Fibroblast of skin of left biceps (primary cell): Measurements from ENCODE around the gene ATF6.

Source experiments
- DNase-seq, 2 experiments: peaks; one replicate each; pipeline ENCODE4 v3.0.0-alpha.2; 2013; ENCODE audit warnings: low read depth in 2 of 2

The ATF6 gene

DNA sequence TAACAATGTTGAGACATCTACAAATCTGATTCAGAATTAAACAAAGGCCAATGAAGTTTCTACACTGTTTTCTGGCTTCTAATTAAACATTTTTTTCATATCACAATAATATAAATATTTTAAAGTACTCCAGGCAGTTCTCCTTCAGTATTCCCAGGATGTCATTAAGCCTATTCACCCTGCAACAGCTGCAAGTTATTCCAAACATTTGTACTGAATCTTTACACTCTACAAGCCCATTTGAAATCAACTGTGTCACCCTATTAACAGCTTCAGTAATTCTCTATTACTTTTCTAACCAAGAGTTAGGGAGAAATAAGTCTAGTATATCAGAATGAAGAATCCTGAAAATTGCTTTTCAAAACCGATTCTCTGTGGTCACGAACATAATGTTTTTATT lies 133.0 kb downstream of the ATF6 start:
- no peak for DNase-seq

DNA sequence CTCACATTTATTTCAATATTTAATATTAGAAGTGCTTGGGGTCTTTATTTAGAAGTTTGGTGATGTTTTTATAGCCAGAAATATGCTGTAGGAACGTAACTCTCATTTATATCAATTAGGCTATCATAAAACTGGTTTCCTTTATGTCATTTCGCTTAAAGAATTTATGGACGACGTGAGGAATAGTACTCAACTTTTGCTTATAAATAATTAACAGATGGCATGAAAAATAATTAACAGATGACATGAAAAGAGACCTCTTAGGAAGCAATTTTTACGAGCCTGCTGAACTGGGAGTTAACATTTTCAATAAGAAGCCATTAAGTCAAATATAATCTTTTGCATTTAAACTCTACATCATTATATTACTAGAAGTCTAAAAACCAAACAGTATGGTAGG lies 134.0 kb downstream of the ATF6 start:
- no peak for DNase-seq

DNA sequence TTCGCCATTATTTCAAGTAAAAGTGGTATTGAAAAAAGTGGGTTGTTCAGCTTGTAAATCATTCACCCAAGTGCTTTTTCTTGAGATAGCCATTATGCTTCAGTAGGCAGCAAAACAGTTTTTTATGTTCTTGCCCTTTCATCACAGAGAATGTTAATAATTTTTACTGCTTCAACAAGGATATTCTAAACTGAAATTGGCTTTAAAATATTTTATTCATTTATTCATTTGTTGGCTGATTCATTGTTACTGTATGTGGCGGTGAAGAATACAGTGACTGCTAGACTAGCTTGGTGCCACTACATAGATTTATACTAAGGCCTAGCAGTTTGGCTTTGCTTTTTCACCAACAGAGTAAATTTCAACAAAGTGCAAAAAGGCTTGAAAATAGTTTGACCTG lies 136.1 kb downstream of the ATF6 start:
- DNase-seq: no peak

DNA sequence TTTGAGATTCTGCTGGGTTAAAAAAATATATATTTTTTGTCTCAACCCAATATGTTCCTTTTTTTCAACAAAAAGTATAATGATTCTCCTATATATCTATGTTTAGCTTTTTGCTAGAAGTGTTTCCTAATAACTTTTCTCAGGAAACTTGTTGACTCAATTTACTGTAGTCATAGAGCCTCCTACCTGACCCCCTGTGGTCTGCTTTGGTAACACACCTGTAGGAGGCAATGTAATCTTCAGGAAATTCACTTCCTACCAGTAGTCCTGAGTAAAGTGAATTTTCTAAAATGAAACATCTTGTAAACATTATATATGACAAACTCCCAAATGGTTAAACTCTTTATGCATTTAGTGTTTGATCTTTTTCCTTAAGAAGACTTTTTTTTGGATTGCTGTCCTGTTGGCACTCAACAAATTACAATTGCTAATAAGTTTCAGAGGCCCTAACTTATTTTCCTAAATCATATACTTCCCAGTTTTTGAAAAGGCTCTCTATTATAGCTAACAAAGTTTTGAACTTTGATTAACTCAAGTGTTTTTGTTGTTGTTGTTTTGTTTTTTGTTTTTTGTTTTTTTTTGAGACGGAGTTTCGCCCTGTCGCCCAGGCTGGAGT lies 139.3 kb downstream of the ATF6 start:
- no peak for DNase-seq

DNA sequence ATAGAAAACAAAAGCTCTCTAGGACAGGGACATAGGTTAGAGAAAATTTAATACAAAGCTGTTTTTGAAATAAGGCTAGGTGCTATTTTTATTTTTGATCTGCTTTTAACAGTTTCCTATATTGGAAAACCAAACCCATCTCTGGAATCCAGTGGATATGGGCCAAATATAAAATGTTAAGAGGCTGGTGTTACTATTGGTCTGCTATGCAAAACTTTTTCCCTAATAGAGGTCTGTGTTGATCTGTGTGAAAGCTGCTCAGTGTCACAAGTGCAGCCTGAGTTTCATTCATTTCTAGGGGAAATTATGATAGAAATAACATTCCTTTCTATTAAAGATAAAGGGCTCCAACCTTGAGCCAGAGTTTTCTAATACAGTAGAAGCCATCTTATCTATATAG lies 141.1 kb downstream of the ATF6 start:
- DNase-seq: no peak

DNA sequence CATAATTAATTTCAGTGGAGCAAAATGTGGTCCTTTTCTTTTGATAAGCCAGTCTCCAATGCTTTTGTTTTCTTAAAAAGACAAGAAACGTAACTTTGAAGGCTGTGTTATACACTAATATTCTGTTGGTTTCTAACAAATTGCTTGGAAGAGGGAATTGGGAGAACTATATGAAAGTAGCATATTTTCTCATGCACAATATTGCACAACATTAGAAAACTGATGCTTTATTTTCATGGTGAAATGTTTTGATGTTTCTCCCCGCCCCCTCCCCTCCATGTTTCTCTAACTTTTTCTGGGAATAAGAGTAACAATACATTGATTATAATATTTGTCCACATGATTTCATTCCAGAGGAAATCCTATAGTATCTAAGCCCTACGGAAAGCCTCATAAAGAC lies 142.1 kb downstream of the ATF6 start:
- DNase-seq: no peak

DNA sequence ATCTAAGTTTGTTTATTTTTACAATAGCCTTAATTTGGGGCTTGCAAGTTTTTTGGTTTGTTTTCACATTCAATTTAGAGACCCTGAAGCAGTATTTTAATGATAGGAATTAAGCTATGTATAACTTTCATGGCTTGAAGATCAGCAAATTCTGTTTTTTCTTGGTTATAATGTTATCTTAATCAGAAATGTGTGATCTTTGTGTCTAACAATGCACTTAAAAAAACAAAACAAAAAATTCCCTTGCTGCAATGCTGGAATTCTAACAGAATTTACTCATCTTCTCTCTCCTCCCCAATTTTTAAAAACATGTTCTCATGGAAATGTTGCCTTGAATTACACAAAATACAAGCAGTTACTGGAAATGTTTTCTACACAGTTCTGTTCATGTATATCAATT lies 144.5 kb downstream of the ATF6 start:
- DNase-seq: no peak

DNA sequence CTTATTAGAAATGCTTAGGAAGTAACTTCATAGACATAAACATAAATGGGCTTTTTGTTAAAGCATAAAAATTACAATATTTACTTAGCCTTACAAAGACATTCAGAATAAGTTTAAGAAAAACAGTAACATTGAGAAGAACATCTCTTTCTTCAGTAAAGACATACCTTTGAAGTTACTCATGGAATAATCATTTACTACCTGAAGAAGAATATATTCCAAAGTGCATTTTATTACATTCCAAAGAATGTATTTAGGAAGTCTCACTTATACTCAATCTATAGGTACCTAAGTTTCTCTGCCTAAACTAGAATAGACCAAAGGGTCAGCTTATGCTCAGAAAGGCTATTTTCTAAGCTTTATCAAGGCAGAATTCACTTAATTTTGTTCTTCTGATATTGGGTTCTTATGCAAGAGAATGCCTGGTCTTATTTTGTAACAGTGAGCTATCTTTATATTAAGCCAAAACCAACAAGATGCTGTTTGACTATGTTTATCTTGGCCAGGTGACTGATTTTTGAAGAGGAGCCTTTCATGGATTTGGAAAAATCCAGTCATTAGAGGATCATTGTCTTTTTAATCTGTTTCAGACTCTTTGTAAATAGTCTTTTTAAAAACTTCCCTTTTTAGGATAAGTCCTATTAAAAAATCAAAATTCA lies 147.5 kb downstream of the ATF6 start:
- DNase-seq: no peak

DNA sequence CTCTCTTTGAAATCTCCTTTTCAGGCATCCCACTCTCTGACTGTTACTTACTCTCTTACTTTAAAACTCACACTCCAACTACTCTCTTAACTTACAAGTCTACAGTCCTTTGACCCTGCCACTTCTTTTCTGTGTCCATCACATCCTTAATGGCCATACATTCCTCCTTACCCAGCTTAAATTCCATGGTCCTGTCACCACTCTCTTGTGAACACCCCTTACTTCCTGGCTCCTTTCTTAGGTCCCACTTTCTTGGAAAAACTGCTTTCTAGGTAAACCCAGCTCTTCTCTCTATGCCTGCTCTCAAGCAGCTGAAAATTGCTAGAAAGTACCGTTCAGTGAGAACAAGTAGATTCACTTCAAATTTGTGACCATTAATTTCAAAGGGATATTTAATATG lies 148.5 kb downstream of the ATF6 start:
- DNase-seq: no peak

DNA sequence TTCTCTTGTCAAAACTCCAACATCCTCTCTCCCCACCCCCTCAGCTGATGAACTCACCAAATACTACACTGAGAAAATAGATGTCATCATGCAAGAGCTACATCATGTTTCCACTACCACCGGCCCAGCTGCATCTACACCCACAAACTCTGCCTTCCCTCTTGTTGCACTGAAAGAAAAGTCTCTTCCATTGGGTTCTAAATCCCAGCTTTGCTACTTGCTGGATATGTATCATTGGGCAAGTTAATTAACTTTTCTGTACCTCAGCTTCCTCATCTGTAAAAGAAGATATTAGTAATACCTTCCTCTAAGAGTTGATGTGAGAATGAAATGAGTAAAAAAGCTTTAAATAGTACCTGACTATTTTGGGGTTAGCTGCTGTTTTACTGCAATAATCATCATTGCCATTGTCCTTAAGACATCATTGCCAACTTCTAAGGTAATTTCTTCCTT lies 149.0 kb downstream of the ATF6 start:
- DNase-seq: no peak

DNA sequence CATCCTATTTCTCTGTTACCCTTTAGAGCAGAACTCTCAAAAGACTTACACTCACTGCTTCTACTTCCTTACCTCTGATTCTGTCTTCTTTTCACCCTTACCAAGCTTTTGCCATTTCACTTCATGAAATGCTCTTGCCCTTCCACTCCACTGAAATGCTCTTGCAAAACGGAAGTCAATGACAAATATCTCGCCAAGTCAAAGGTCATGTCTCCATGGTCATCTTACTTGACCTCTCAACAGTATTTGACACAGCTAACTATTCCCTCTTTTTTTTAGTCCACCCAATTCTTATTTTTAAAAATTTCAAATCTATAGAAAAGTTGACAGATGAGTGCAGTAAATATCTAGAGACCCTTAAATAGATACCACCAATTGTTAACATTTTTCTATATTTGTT lies 149.9 kb downstream of the ATF6 start:
- no peak for DNase-seq

DNA sequence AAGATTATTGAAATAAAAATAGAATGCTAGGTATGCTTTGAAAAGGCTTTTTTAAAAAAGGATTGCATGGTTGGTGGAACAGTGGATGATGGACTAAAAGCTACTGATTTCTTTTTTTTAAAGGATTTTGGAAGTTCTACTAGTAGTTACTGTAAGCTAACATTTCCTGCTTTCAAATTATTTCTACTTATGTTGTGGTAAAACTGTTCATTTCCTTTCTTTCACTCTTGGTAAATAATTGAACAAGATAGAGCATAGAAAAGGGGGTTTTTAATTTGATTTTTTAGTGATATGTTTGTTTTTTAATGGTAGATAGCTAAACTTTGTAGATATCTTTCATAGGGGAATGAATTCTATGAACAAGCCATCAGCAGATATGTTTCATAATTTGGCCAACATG lies 153.1 kb downstream of the ATF6 start:
- no peak for DNase-seq

DNA sequence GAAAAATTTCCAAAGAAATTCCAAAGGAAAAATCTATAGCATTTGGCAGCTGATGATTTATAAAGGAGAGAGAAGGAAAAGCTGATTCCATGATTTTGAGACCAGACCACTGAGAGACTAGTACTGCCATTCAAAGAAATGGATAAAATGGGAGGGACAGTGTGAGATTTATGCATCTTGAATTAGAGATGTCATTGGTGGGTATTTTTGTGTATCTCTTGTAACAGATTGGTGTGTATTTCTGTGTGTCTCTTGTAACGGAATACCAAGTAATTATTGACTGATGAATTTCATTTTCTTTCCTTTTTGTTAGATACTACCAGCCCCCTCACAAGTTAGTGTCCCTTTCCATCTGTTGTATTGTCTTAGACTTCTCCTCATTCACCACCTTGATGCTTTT lies 155.4 kb downstream of the ATF6 start:
- DNase-seq: no peak

DNA sequence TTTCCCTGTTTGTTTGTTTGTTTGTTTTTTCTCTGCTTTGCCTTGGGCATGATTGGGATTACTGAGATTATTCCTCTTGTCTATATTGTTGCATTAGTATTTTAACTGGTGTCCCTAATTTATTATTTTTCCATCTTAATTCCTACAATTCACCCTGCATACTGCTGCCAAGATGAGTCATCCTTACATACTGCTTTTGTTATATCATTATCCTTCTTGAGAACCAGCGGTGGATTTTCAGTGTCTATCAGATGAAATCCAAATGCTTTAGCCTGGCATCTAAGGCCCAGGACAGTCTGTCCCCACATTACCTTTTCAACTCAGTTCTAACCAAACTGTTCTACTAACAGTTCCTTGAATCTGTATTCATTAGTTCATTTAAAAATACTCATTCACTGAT lies 155.9 kb downstream of the ATF6 start:
- peak; percentile 26 to 28 for DNase-seq

DNA sequence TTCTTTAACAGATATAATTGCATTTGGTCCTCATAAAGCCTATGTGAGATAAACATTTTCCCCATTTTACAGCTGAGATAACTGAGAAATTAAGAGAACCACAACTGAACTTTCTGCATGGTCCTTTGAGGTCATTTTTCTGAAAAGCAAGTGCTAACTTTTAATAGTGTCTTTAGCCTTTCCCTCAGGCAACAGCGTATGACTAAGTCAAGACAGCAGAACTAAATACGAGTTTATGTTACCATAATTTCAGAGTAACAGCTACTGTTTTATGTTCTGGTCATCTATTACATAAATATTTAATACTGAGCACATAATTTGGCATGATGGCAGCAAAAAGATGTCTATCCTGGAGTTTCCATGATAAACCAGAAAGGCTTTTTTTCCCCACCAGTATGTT lies 161.9 kb downstream of the ATF6 start:
- DNase-seq: no peak

DNA sequence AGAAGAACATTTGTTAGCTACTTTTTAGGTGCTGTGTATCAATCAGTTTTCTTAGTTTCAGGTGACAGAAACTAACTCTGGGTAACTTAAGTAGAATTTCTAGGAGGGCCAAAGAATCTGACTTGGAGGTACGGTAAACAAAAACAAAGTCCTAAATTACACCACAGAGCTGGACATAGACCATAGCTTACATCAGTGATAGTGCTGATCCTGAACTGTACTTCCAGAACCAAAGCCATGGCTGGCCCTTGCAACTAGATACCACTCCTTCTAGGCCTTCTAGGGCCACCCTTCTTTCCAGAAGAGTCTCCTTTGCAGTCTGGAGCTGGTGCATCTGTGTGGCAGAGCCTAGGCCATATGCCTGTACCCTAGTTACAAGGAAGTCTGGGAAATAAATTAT lies 163.0 kb downstream of the ATF6 start:
- DNase-seq: no peak

DNA sequence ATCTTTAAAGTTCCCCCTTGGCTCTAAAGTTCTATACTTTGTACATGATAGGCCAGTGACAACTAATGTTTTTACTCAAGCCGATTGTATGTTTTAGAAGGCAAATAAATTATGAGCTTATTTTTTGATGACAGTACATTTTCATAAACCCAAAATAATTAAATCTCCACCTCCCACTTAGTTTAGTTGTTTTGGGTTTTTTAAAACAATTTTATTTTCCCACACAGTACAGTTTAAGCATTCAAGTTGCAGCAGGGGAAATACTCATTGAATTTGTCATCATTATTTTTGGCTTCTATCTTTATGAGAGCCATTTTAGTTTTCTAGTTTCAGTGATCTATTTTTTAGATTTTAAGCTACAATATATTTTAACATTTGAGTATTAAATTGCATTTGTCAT lies 163.9 kb downstream of the ATF6 start:
- DNase-seq: peak in 1 of 2 experiments; percentile 46

DNA sequence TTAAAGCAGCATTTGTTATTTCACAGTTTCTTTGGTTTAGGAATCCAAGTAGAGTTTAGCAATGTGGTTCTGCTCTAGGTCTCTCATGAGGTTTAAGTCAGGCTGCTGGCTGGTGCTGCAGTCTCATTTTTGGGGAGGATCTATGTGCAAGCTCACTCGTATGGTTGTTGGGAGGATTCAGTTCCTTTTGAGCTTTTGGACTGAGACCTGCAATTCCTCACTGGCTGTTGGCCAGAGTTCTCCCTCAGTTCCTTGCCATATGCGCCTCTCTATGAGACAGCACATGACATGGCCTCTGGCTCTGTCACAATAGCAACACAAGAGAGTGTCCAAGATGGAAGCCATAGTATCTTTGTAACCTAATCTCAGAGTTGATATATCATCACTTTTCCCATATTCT lies 166.5 kb downstream of the ATF6 start:
- no peak for DNase-seq

DNA sequence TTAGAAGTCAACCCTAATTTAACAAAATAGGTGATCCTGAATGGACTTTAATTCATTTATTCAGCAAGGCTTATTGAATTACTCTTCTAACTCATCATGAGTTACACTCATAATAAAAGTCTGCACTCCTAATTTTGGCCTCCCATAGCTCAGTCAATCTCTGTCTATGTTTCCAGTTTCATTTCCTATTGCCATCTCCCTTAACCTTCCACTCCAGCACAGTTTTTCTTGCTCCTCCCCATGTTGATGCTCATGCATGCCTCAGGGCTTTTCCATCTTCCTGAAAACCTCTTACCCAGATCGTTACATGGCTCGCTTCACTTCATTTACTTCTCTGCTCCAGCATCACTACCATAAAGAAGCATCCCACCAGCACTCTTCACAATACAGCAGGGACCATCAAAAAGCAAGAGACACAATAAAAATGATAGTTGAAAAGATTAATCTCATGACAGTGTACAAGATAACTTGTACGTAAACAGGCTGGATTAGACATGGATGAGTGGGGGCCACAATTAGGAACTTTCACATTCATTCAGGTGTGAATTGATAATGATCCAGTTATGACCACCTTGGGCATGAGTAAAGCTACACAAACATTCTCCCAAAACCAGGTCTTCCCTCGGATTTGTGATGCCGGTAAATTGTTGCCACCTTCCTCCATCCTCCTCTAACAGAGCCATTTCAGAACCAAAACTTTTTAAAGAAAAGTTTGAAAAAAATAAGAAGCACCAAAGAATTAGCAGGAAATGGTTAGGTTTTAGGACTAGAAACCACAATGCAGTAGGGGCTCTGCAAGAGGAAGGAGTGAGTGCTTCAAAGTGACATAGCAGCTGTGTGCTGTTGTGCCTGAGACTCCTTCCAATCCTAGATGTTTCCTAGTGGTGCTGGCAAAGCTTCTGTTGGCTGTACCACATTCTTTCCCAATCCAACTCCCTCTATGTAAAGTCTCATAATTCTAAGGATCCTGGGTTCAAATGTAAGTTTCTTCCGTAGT lies 167.8 kb downstream of the ATF6 start:
- no peak for DNase-seq

DNA sequence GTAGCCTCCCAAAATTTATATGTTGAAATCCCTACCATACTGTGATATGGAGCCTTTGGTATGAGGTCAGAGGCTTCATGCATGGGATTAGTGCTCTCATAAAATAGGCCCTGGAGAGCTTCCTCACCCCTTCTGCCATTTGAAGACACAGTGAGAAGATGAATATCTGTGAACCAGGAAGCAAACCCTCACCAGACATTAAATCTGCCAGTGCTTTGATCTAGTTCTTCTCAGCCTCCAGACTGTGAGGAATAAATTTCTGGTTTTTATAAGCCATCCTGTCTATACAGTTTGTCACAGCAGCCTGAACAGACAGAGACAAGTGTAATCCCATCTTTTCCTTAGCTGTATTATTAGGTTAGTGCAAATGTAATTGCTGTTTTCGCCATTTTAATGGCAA lies 169.1 kb downstream of the ATF6 start:
- no peak for DNase-seq

DNA sequence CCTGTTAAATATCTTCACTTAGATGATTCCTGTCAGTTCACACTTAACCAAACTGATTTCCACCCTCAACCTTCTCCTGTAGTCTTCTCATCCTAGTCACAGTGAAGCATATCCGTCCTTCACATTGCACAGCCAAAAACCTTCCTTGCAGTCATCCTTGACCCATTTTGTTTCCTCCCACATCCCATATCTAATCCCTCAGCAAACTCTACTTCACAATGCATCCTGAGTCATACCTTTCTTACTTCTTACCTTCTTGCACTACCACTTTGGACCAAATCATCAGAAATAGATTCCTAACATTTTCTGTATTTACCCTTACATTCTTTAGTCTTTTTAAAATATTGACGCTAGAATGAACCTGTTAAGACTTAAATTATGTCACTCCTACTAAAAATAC lies 170.7 kb downstream of the ATF6 start:
- DNase-seq: no peak

DNA sequence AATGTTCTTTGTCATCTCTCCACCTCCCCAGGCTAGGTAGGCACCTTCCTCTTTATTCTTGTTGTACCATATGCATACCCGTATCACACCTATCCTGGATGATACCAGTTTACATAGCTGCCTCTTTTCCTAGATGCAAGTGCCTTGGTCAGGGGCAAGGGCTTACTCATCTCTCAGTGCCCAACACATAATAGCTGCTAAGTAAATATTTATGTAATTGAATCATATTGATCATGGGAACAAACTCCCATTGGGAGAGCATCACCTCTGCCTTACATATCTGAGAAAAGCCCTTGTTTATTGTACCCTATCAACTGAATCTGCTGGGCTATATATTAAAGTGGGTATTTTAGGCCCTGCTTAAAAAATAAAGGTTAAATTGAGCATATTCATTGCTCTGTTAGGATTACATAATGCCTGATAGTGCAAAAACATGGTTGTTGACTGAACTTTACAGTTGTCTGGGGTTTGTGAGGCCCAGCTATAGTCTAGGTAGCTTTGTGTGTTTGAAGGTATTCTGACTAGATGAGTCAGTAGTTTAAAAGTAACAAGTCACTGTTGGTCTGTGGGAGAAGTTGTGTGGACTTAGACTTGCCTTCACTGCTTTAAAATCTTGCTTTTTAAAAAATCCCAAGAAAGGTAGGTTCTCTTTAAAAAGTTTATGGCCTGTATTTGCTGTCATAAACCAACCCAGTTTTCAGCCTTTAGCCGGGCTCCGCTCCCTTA lies 174.9 kb downstream of the ATF6 start:
- DNase-seq: no peak
